Urinary bladder (tissue), 4 donors: ENCODE data around the gene PLEK2. TPM values are rescaled to one million over a fixed set of nuclear protein-coding genes. Genes with fewer than 3 reads are reported as not detected.
"Not testable (repeated sequence)": the region's sequence is repeated elsewhere in the genome, so short reads cannot be mapped to it uniquely, and the experiment has no call there.

Experiments
- DNase-seq: peaks from one replicate; pipeline ENCODE4 v3.0.0-alpha.2; 2015; ENCODE audit errors: extremely low spot score
- H3K27ac ChIP-seq: one replicate; pipeline ENCODE4 v1.5.1; 2013; ENCODE audit warnings: low read depth, mild to moderate bottlenecking, moderate library complexity
- H3K36me3 ChIP-seq: one replicate; pipeline ENCODE4 v1.6.1; 2013; ENCODE audit warnings: mild to moderate bottlenecking, moderate library complexity; ENCODE audit not compliant: insufficient read depth
- H3K4me1 ChIP-seq: one replicate; pipeline ENCODE4 v1.6.1; 2013; ENCODE audit warnings: mild to moderate bottlenecking, moderate library complexity; ENCODE audit not compliant: insufficient read depth
- H3K4me3 ChIP-seq: one replicate; pipeline ENCODE4 v1.5.1; 2013; ENCODE audit warnings: low read depth, low read length
- WGBS: extraction: QIAGEN DNeasy Blood & Tissue Kit; methylation state at CpG from one replicate; pipeline ENCODE4 v1.1.7; 2013; 5-methylcytosine and 5-hydroxymethylcytosine counted together
- polyA plus RNA-seq: library from polyadenylated mRNA; stranded (reverse); fragments of 200-250 nt; gene quantifications from one replicate; pipeline ENCODE4 v1.2.3, GENCODE V29; 2013
- total RNA-seq: library from RNA; depleted of rRNA; stranded (reverse); fragments of >200 nt; gene quantifications from one replicate; pipeline ENCODE4 v1.2.3, GENCODE V29; 2014
- donor health status: healthy with polysubstance abuse.
- donor health status: healthy.

PLEK2 gene
- total and polyA plus RNA-seq, 2 donors: 3.9 to 4.0 TPM

GRCh38 chr14:67421356-67422224, 9.6 kb upstream of the PLEK2 start:
- no peak for DNase-seq
- no peak overlapping the region for H3K27ac ChIP-seq
- WGBS: 88% methylated on average over 11 of the region's 11 CpGs
- H3K4me1 ChIP-seq: no peaks in the 10 kb centered on the region
- no peak overlapping the region for H3K4me3 ChIP-seq
- H3K36me3 ChIP-seq: no peaks in the 10 kb centered on the region

- no peak for DNase-seq
- Histone ChIP-seq H3K36me3 (no peaks in the 10 kb centered on the region), H3K27ac (no peak overlapping the region), H3K4me3 (no peak overlapping the region), H3K4me1 (no peaks in the 10 kb centered on the region)
- 79% methylated on average over 12 of the region's 12 CpGs for WGBS
Measured at GRCh38 chr14:67420102-67420739, 8.3 kb upstream of the PLEK2 start.

- H3K4me3 ChIP-seq: no peak overlapping the region
- H3K36me3 ChIP-seq: no peaks in the 10 kb centered on the region
- H3K4me1 ChIP-seq: no peaks in the 10 kb centered on the region
- H3K27ac ChIP-seq: peak overlapping the region; percentile 33
- no peak for DNase-seq
- 77% methylated on average over 11 of the region's 11 CpGs for whole genome bisulfite sequencing
Measured at GRCh38 chr14:67418401-67419191, 6.6 kb upstream of the PLEK2 start.

- no peak overlapping the region for H3K27ac ChIP-seq
- no peak overlapping the region for H3K4me3 ChIP-seq
- no peaks in the 10 kb centered on the region for H3K36me3 ChIP-seq
- DNase-seq: no peak
- WGBS: 77% methylated on average over 3 of the region's 3 CpGs
- H3K4me1 ChIP-seq: no peaks in the 10 kb centered on the region
Measured at GRCh38 chr14:67417633-67418032, 5.7 kb upstream of the PLEK2 start.

GRCh38 chr14:67416810-67417209, 4.8 kb upstream of the PLEK2 start:
- Histone ChIP-seq H3K4me3 (no peak overlapping the region), H3K4me1 (no peaks in the 10 kb centered on the region), H3K36me3 (no peaks in the 10 kb centered on the region), H3K27ac (no peak overlapping the region)
- no peak for DNase-seq
- 82% methylated on average over 2 of the region's 2 CpGs for WGBS

GRCh38 chr14:67416085-67416484, 4.1 kb upstream of the PLEK2 start:
- Histone ChIP-seq H3K36me3 (no peaks in the 10 kb centered on the region), H3K27ac (no peak overlapping the region), H3K4me3 (no peak overlapping the region), H3K4me1 (no peaks in the 10 kb centered on the region)
- DNase-seq: no peak
- 65% methylated on average over 8 of the region's 8 CpGs for WGBS

- 90% methylated on average over 5 of the region's 5 CpGs for whole genome bisulfite sequencing
- not testable (repeated sequence) for H3K27ac ChIP-seq, H3K4me3 ChIP-seq, H3K4me1 ChIP-seq, H3K36me3 ChIP-seq, DNase-seq
Measured at GRCh38 chr14:67415610-67416009, 3.6 kb upstream of the PLEK2 start.

GRCh38 chr14:67413806-67414769, 2.1 kb upstream of the PLEK2 start:
- DNase-seq: no peak
- Histone ChIP-seq H3K4me3 (no peak overlapping the region), H3K27ac (no peak overlapping the region), H3K36me3 (no peaks in the 10 kb centered on the region), H3K4me1 (peaks cover 2% of the 10 kb centered on the region)
- 55% methylated on average over 3 of the region's 3 CpGs for WGBS

- peak overlapping the region; percentile 28 for H3K4me3 ChIP-seq
- 39% methylated on average over 8 of the region's 8 CpGs for WGBS
- DNase-seq: no peak
- H3K4me1 ChIP-seq: peaks cover 2% of the 10 kb centered on the region
- no peaks in the 10 kb centered on the region for H3K36me3 ChIP-seq
- no peak overlapping the region for H3K27ac ChIP-seq
Measured at GRCh38 chr14:67411370-67411769, 595 bp downstream of the PLEK2 start.

GRCh38 chr14:67410313-67410712, 1.7 kb downstream of the PLEK2 start:
- Histone ChIP-seq H3K4me1 (peaks cover 2% of the 10 kb centered on the region), H3K36me3 (no peaks in the 10 kb centered on the region), H3K27ac (no peak overlapping the region), H3K4me3 (no peak overlapping the region)
- DNase-seq: no peak
- WGBS: 87% methylated on average over 9 of the region's 9 CpGs

- no peak for DNase-seq
- Histone ChIP-seq H3K36me3 (no peaks in the 10 kb centered on the region), H3K4me1 (peaks cover 2% of the 10 kb centered on the region), H3K27ac (no peak overlapping the region), H3K4me3 (no peak overlapping the region)
- 62% methylated on average over 8 of the region's 8 CpGs for WGBS
Measured at GRCh38 chr14:67409461-67409860, 2.5 kb downstream of the PLEK2 start.

GRCh38 chr14:67408122-67408801, 3.7 kb downstream of the PLEK2 start:
- H3K4me1 ChIP-seq, H3K4me3 ChIP-seq, H3K36me3 ChIP-seq, H3K27ac ChIP-seq, DNase-seq: not testable (repeated sequence)
- 85% methylated on average over 7 of the region's 7 CpGs for WGBS
